ENCODE measurements around the gene HYAL4. TPM values are rescaled to one million over a fixed set of nuclear protein-coding genes. Genes with fewer than 3 reads are reported as not detected.

HYAL4 gene, protein sequence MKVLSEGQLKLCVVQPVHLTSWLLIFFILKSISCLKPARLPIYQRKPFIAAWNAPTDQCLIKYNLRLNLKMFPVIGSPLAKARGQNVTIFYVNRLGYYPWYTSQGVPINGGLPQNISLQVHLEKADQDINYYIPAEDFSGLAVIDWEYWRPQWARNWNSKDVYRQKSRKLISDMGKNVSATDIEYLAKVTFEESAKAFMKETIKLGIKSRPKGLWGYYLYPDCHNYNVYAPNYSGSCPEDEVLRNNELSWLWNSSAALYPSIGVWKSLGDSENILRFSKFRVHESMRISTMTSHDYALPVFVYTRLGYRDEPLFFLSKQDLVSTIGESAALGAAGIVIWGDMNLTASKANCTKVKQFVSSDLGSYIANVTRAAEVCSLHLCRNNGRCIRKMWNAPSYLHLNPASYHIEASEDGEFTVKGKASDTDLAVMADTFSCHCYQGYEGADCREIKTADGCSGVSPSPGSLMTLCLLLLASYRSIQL
- total RNA-seq, result under 1 TPM in 1 of 2 experiments, not detected in 1; 0.25 TPM

DNA sequence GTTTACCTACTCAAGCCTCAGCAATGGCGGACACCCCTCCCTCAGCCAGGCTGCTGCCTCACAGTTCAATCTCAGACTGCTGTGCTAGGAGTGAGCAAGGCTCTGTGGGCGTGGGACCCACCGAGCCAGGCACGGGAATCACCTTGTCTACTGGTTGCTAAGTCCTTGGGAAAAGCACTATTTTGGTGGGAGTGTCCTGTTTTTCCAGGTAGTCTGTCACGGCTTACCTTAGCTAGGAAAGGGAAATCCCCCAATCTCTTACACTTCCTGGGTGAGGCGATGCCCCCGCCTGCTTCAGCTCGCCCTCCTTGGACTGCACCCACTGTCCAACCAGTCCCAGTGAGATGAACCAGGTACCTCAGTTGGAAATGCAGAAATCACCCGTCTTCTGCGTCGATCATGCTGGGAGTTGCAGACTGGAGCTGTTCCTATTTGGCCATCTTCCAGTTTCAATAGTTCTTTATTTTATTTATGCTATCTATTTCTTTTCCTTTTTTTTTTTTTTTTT is at the start of gene HYAL4:
Gene HYAL4 (plus strand): TSS at position 458 of the 508 bp plus-strand sequence. CDS start 23,105 bp downstream, outside the sequence.
- DNase-seq (no peak), ATAC-seq (no peak)
- H3K27ac Mint-ChIP-seq, result no peak within 1 kb of the TSS
- CTCF ChIA-PET, result interaction anchor here (1.1 to 2.9 kb wide), 3 partner anchors 22 to 47 kb away, joined by 3 to 6 read pairs (median 5); no protein-coding TSS in a partner anchor
- POLR2A ChIA-PET, result no interaction called here
- no peaks in the 10 kb centered on the region for H3K9me3 Mint-ChIP-seq (ENCODE audit: low read depth)
- intact Hi-C loops (cut with DNase I, micrococcal nuclease), result no loop called here
- H3K4me3 Mint-ChIP-seq, result no peak within 1 kb of the TSS
- peaks cover 16% of the 10 kb centered on the region for H3K27me3 Mint-ChIP-seq
- no peaks in the 10 kb centered on the region for H3K4me1 Mint-ChIP-seq
- H3K36me3 Mint-ChIP-seq (ENCODE audit: low read depth), result no peaks in the 10 kb centered on the region

DNA sequence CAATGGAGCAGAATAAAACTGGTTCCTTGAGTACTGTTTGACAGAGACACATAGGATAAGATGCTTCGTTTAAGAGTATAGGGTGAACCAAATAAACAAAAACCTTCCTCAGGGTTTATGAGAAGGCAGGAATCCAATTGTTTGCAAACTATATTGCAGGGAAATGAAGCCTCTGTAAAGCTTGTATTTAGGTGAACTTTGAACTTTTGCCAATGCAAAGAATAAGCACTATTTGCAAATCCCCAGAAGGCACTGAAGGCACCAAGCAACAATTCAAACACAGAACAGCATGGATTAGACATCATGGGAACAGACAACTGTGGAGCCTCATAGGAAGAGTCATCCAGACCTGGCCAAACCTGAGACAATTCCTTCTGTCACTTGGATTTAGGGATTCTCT is 49.1 kb upstream of the HYAL4 start:
- H3K27me3 Mint-ChIP-seq, result peaks cover 4% of the 10 kb centered on the region
- H3K4me1 Mint-ChIP-seq, result peaks cover 3% of the 10 kb centered on the region
- no peaks in the 10 kb centered on the region for H3K36me3 Mint-ChIP-seq (ENCODE audit: low read depth)
- no peaks in the 10 kb centered on the region for H3K9me3 Mint-ChIP-seq (ENCODE audit: low read depth)
- ATAC-seq, result no peak
- POLR2A ChIA-PET, result no interaction called here
- H3K27ac Mint-ChIP-seq, result no peak overlapping the region
- CTCF ChIA-PET, result interaction anchor here (2.5 to 5.4 kb wide), 2 partner anchors 70 to 76 kb away, joined by 7 to 26 read pairs; no protein-coding TSS in a partner anchor
- no peak overlapping the region for H3K4me3 Mint-ChIP-seq
- DNase-seq, result no peak
- intact Hi-C loops (cut with DNase I, micrococcal nuclease), result no loop called here

DNA sequence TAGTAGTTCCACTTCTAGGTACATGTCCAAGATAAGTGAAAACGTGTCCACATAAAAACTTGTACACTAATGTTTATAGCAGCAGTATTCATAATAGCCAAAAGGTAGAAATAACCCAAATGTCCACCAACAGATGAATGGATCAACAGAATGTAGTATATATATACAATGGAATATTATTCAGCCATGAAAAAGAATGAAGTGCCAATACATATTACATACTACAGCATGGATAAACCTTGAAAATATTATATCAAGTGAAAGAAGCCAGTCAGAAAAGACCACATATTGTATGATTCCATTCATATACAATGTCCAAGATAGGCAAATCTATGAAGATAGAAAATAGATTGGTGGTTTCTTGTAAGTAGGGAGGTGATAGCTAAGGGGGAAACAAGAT is 48.4 kb upstream of the HYAL4 start:
- Mint-ChIP-seq H3K36me3 (ENCODE audit: low read depth) (no peaks in the 10 kb centered on the region), H3K27ac (no peak overlapping the region), H3K27me3 (peaks cover 4% of the 10 kb centered on the region), H3K4me1 (peaks cover 3% of the 10 kb centered on the region), H3K4me3 (no peak overlapping the region), H3K9me3 (ENCODE audit: low read depth) (no peaks in the 10 kb centered on the region)
- no peak for ATAC-seq
- CTCF ChIA-PET, result interaction anchor here (1.1 to 5.4 kb wide), 7 partner anchors 8 to 115 kb away, joined by 4 to 71 read pairs (median 9); no protein-coding TSS in a partner anchor
- POLR2A ChIA-PET, result no interaction called here
- intact Hi-C loops (cut with DNase I, micrococcal nuclease), result no loop called here
- DNase-seq, result no peak

DNA sequence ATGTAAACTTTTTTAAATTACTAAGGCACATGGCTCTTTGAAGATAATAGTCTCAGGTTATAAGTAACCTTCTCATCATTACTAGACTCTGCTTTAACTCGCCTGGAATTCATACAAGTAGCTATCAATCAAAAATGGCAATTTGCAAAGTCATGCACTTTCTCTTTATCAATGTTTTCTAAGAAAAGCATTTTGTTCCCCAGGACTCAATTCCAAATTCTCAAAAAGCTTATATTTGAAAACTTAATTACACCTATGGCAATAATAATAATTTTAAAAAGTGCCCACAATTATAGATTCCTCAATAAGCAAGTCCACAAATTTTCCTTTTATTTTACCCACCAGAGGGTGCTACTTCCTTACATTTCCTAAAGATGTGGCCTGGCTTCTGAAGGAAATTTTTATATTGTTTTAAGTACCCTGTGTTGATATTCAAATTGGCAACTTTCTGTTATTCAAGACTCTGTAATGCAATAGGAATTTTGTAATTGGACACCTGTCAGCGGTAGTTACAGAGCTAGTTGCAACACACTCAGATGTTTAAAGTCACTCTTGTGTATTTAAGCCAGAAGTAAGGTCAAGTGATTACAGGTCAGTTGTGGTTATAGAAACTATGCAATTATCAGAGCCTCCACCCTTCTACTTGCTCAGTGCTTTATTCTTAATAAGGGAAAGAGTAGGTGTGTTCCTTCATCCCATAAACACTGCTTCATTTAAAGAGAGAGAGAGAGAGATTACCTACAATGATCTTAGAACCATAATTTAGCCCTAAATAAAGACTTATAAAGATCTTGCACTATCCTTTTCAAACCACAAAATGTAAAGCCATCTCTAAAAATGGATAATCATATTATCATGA is 47.1 kb upstream of the HYAL4 start:
- H3K9me3 Mint-ChIP-seq (ENCODE audit: low read depth), result no peaks in the 10 kb centered on the region
- peaks cover 3% of the 10 kb centered on the region for H3K4me1 Mint-ChIP-seq
- H3K4me3 Mint-ChIP-seq, result no peak overlapping the region
- DNase-seq, result no peak
- no peak overlapping the region for H3K27ac Mint-ChIP-seq
- intact Hi-C loops (cut with DNase I, micrococcal nuclease), result loop anchor here (1.0 to 2.0 kb wide), 2 partner anchors 67 to 119 kb away; no protein-coding TSS in a partner anchor
- POLR2A ChIA-PET, result interaction anchor here (0.7 kb wide), 1 partner anchor 11 kb away, joined by 7 read pairs; no protein-coding TSS in a partner anchor
- CTCF ChIA-PET, result interaction anchor here (0.6 to 3.7 kb wide), 25 partner anchors 9 to 240 kb away, joined by 3 to 71 read pairs (median 4); partner anchors contain the start of genes HYAL4 and NDUFA5
- no peaks in the 10 kb centered on the region for H3K36me3 Mint-ChIP-seq (ENCODE audit: low read depth)
- H3K27me3 Mint-ChIP-seq, result peaks cover 4% of the 10 kb centered on the region
- peak; percentile 42 for ATAC-seq

DNA sequence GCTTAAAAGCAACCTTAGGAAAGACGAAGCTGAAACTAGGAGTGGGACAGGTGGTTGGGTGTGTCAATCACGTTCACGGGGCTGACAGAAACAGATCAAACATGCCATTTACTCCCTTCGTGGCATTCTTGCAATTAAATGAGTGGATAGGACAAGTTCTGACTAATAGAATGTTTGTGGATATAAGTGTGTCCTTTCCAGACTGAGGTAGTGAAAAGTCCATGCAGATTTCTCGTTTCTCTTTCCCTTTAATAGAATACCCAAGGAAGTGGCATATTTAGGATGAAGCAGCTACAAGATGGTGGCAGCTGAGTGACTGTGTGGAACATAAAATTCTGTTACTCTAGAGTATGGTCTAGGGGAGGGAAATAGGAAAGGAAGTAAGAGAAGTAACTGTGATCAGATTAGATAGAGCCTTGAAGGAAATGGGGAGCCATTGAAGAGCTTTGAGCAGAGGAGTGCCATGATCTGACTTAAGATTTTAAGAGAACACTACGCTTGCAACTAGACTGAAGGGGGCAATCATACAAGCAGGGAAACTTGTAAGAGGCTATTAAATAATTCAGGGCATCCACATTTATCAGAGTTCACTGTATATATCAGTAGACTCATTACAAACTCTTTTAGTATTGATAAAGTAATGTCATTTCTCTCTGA is 46.3 kb upstream of the HYAL4 start:
- H3K27me3 Mint-ChIP-seq, result peaks cover 4% of the 10 kb centered on the region
- H3K4me1 Mint-ChIP-seq, result peaks cover 3% of the 10 kb centered on the region
- CTCF ChIA-PET, result interaction anchor here (1.0 to 3.7 kb wide), 12 partner anchors 10 to 113 kb away, joined by 3 to 71 read pairs (median 6); partner anchors contain the start of gene HYAL4
- no peak overlapping the region for H3K4me3 Mint-ChIP-seq
- H3K36me3 Mint-ChIP-seq (ENCODE audit: low read depth), result no peaks in the 10 kb centered on the region
- intact Hi-C loops (cut with DNase I, micrococcal nuclease), result loop anchor here (1.0 to 2.0 kb wide), 3 partner anchors 67 to 118 kb away; no protein-coding TSS in a partner anchor
- no peak for DNase-seq
- ATAC-seq, result no peak
- H3K9me3 Mint-ChIP-seq (ENCODE audit: low read depth), result no peaks in the 10 kb centered on the region
- POLR2A ChIA-PET, result no interaction called here
- no peak overlapping the region for H3K27ac Mint-ChIP-seq

DNA sequence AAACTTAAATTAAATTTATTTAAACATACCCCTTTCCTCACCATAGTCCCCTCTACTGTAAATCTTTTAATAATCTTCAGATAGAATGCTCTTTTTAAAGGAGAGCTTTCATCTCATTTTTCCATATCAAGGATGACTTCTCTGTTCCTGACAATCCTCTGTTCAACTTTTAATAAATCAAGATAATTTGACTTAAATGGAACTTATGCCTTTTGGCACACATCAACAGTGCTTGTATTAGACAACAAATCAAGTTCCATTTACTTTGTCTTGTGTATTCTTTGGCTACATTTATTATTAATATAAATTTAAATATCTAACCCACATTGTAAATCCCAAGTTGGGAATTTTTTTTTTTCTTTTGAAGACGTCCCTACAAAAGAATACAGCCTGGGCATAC is 42.7 kb upstream of the HYAL4 start:
- H3K36me3 Mint-ChIP-seq (ENCODE audit: low read depth), result no peaks in the 10 kb centered on the region
- H3K4me3 Mint-ChIP-seq, result no peak overlapping the region
- peaks cover 3% of the 10 kb centered on the region for H3K4me1 Mint-ChIP-seq
- H3K9me3 Mint-ChIP-seq (ENCODE audit: low read depth), result no peaks in the 10 kb centered on the region
- no peaks in the 10 kb centered on the region for H3K27me3 Mint-ChIP-seq
- ChIA-PET CTCF (no interaction called here), POLR2A (no interaction called here)
- no peak overlapping the region for H3K27ac Mint-ChIP-seq
- no peak for DNase-seq
- intact Hi-C loops (cut with DNase I, micrococcal nuclease), result no loop called here
- ATAC-seq, result no peak

DNA sequence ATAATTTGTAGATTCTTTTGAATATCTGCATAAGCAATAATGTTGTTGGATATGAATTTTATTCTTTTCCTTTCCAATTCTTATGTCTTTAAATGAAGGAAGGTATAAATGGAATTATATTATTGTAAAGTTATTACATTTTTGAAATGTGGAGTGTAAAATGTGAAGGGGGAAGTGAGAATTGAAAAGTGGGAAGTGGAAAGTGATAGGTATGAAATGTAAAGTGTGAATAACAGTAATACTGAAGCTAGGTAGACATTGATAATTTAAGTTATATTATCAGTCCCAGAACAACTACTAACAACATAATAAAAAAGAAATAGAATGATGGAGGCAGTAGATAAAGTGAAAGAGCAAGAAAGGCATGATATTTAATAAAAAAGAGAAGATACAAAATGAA is 39.7 kb upstream of the HYAL4 start:
- Mint-ChIP-seq H3K4me3 (no peak overlapping the region), H3K36me3 (ENCODE audit: low read depth) (peaks cover 1% of the 10 kb centered on the region), H3K27me3 (peaks cover 2% of the 10 kb centered on the region), H3K27ac (no peak overlapping the region), H3K4me1 (no peaks in the 10 kb centered on the region), H3K9me3 (ENCODE audit: low read depth) (peaks cover 5% of the 10 kb centered on the region)
- POLR2A ChIA-PET, result no interaction called here
- DNase-seq (no peak), ATAC-seq (no peak)
- CTCF ChIA-PET, result interaction anchor here (0.6 kb wide), 1 partner anchor 59 kb away, joined by 3 read pairs; no protein-coding TSS in a partner anchor
- intact Hi-C loops (cut with DNase I, micrococcal nuclease), result no loop called here

DNA sequence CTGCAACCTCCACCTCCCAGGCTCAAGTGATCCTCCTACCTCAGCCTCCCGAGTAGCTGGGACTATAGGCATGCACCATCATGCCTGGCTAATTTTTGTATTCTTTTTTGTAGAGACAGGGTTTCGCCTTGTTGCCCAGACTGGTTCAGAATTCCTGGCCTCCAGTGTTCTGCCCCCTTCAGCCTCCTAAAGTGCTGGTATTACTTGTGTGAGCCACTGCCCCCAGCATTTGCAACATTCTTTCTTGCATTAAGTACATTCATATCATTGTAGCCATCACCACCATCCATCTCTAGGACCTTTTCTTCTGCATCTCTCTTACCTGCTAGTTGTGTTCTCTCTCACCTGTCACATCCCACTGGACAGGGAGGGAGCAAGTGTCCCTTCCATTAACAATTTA is 35.5 kb upstream of the HYAL4 start:
- peaks cover 1% of the 10 kb centered on the region for H3K36me3 Mint-ChIP-seq (ENCODE audit: low read depth)
- POLR2A ChIA-PET, result no interaction called here
- H3K4me1 Mint-ChIP-seq, result no peaks in the 10 kb centered on the region
- H3K9me3 Mint-ChIP-seq (ENCODE audit: low read depth), result peaks cover 5% of the 10 kb centered on the region
- ATAC-seq (no peak), DNase-seq (no peak)
- H3K4me3 Mint-ChIP-seq, result no peak overlapping the region
- no peak overlapping the region for H3K27ac Mint-ChIP-seq
- peaks cover 7% of the 10 kb centered on the region for H3K27me3 Mint-ChIP-seq
- intact Hi-C loops (cut with DNase I, micrococcal nuclease), result no loop called here
- CTCF ChIA-PET, result no interaction called here

DNA sequence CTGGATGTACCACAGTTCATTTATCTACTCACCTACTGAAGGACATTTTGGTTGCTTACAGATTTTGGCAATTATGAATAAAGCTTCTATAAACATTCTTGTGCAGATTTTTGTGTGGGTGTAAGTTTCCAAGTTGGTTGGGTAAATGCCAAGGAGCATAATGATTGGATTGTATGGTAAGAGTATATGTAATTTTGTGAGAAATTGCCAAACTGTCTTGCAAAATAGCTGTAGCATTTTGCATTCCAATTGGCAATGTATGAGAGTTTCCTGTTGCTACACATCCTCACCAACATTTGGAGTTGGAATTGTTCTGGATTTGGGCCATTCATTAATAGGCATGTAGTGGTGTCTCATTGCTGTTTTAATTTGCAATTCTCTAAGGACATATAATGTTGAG is 33.9 kb upstream of the HYAL4 start:
- Mint-ChIP-seq H3K27me3 (peaks cover 7% of the 10 kb centered on the region), H3K9me3 (ENCODE audit: low read depth) (peaks cover 5% of the 10 kb centered on the region), H3K4me1 (no peaks in the 10 kb centered on the region), H3K27ac (no peak overlapping the region), H3K4me3 (no peak overlapping the region), H3K36me3 (ENCODE audit: low read depth) (peaks cover 1% of the 10 kb centered on the region)
- ATAC-seq, result no peak
- POLR2A ChIA-PET, result no interaction called here
- intact Hi-C loops (cut with DNase I, micrococcal nuclease), result no loop called here
- CTCF ChIA-PET, result no interaction called here
- no peak for DNase-seq

DNA sequence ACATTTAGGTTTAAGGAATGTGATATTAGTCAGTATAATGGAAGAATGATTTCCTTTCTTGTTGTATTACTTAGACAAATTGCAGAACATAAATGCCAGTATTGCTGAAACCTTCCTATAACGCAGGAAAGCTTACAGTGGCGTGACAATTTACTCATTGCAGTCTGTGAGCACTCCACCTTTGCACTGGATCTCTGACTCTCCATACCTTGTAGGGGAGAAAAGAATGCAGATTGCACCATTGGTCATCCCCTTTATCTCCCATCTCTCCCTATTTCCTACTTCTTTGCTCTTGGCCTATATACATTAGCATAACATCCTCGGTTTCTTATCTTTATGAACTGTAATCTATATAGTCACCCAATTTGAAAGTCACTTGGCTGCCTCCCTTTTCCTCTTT is 28.1 kb upstream of the HYAL4 start:
- no peak overlapping the region for H3K4me3 Mint-ChIP-seq
- H3K4me1 Mint-ChIP-seq, result no peaks in the 10 kb centered on the region
- no peak for ATAC-seq
- H3K36me3 Mint-ChIP-seq (ENCODE audit: low read depth), result no peaks in the 10 kb centered on the region
- H3K27ac Mint-ChIP-seq, result no peak overlapping the region
- POLR2A ChIA-PET, result no interaction called here
- no peaks in the 10 kb centered on the region for H3K9me3 Mint-ChIP-seq (ENCODE audit: low read depth)
- CTCF ChIA-PET, result no interaction called here
- peaks cover 15% of the 10 kb centered on the region for H3K27me3 Mint-ChIP-seq
- intact Hi-C loops (cut with DNase I, micrococcal nuclease), result no loop called here
- DNase-seq, result no peak

DNA sequence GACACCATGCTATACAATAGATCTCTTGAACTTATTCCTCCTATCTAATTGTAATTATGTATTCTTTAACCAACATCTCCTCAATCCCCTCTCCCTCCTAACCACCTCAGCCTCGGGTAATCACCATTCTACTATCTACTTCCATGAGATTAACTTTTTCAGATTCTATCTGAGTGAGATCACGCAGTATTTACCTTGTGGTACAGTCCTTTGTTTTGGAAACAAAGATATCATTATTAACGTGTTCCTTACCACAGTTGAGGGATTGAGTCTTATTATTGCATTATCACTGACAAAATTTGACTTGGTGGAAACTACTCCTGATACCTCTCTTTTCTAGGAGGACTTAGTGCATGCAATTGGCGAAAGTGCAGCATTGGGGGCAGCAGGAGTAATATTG is 26.0 kb upstream of the HYAL4 start:
- no peak overlapping the region for H3K4me3 Mint-ChIP-seq
- DNase-seq (no peak), ATAC-seq (no peak)
- CTCF ChIA-PET, result no interaction called here
- peaks cover 14% of the 10 kb centered on the region for H3K27me3 Mint-ChIP-seq
- H3K4me1 Mint-ChIP-seq, result peaks cover 9% of the 10 kb centered on the region
- no peaks in the 10 kb centered on the region for H3K36me3 Mint-ChIP-seq (ENCODE audit: low read depth)
- no peaks in the 10 kb centered on the region for H3K9me3 Mint-ChIP-seq (ENCODE audit: low read depth)
- H3K27ac Mint-ChIP-seq, result no peak overlapping the region
- POLR2A ChIA-PET, result no interaction called here
- intact Hi-C loops (cut with DNase I, micrococcal nuclease), result no loop called here

All from activated CD4-positive, alpha-beta T cell treated with anti-CD3 and anti-CD28 coated beads for 36 hours (primary cell).